Glomerular visceral epithelial cell (primary cell): ENCODE measurements around the gene PADI1.

ENCODE experiments used
- DNase-seq: peaks from one replicate; pipeline ENCODE4 v3.0.0-alpha.2; 2016; ENCODE audit errors: extremely low spot score

PADI1 gene

GRCh38 chr1:17243274-17243673 is 38.3 kb downstream of the PADI1 start:
- no peak for DNase-seq

DNA sequence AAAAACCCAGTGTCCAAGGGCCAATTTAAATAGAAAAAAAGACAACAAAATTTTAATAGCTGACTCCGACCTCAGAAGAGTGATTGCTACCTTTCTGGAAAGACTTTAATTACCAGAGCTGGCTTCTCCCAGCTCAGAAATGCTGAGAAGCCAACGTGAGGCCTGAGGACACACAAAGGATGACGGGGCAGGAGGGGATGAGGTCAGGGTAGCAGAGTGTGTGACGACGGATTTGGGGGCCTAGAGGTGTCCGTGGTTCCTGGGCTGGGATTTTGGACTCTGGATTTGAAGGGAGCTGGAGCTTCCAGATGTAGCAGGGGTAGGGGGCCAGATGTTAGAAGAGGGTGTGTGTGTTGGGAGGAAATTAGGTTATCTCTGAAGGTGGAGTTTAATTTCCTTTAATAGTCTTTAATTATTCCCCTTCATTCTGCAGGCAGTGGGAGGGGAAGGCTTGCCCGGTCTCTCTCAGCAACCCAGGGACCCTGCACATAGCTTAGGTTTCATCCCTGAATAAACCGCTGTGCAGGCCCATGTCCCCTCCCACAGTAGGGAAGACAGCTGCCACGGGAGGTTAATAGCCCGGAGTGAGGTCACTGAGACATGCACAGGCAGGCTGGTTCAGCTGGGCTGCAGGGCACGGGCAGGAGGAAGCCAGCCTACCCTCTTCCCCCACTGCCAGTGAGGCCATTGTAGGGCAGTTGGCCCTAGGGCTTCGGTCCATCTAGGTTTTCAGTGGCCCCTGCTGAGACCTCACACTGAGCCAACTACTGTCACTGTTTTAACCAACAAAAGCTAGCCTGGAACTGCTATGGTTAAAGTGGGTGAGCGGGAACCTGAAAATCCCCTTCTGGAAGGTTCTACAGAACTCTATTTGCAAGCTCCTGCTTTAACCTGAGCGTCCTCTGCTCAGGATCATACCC is 40.2 kb downstream of the PADI1 start:
- peak; percentile 63 for DNase-seq

DNA sequence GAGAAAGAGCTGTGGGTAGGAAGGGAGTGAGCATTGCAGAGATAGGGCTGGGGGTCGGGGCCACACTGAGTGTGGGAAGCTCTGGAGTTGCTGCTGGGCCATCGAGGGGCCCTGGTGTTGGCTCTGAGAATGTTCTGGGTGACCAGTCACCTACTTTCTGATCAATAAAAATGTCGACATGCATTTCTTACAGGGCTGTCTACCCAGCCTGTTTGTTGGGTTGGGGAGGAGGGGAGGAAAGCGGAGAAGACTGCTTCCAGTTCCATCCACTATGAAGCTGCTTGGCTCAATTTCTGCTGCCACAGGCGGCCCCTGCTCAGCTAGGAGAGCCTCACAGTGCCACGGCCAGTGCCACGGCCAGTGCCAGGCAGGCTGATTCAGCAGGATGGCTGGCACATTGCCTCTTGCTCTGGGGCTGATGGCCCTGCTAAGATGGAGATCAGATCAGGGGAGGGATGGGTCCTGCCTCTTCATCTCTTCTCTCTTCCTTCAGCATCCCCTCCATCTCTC is 40.9 kb downstream of the PADI1 start:
- no peak for DNase-seq

- peak; percentile 34 for DNase-seq
Observed at GRCh38 chr1:17246971-17247370, 42.0 kb downstream of the PADI1 start.

GRCh38 chr1:17248781-17249180 is 43.9 kb downstream of the PADI1 start, which contains the start of gene PADI3:
Gene PADI3, plus strand, starts transcription at chr1:17249098. Its CDS starts 40 bp downstream, at chr1:17249138.
- no peak for DNase-seq

- peak; percentile 91 for DNase-seq
Observed at GRCh38 chr1:17250601-17251000, 45.7 kb downstream of the PADI1 start.

- DNase-seq = no peak
Observed at GRCh38 chr1:17251246-17251645, 46.3 kb downstream of the PADI1 start.

- DNase-seq = peak; percentile 57
Observed at GRCh38 chr1:17251701-17252376, 46.9 kb downstream of the PADI1 start.

GRCh38 chr1:17255336-17255735 is 50.4 kb downstream of the PADI1 start:
- DNase-seq = no peak

DNA sequence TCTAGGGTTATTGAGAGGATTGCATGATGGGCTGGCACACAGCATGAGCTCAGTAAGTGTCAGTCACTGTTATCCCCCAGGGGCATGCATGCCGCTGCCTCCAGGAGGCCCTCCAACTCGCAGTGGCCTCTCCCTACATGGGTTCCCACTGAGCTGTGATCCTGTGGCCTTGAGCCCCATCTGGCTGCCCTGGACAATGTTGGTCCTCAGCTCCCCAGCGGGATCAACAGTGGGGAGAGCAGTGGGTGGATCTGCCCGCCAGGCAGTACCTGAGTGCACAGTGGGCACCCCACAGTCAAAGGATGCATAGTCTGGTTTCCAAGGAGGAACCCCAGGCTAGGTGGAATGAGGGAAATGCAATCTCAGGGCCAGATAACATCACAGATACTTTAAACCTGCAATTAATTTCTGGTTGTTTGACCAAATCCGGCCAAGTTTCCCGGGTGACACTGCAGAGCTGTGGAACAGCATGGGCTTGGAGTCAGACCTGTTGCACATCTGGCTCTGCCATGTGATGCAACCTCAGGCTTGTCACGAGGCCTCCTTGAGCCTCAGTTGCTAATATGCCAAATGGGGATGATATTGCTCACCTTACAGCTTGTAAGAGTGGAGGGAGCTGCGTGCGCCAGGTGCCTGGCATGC is 53.3 kb downstream of the PADI1 start:
- DNase-seq = no peak

- no peak for DNase-seq
Observed at GRCh38 chr1:17258758-17259130, 53.8 kb downstream of the PADI1 start.

DNA sequence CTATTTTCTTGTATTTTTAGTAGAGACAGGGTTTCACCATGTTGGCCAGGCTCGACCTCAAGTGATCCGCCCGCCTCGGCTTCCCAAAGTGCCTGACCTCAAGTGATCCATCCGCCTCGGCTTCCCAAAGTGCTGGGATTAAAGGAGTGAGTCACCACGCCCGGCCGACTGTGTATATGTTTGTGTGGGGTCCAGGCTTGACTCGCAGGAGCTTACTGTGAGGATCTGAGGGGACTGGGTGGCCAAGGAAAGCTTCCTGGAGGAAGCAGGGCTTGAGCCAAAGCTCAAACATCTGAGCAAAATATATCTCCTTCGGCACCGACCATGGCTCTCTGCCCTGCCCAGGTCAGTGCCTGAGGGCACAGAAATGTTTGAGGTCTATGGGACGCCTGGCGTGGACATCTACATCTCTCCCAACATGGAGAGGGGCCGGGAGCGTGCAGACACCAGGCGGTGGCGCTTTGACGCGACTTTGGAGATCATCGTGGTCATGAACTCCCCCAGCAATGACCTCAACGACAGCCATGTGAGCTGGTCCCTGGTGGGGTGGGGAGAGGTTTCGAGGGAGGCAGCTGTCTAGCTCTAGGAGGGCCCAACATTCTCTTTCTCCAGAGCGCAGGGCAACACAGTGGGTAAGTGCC is 54.4 kb downstream of the PADI1 start:
- no peak for DNase-seq

DNA sequence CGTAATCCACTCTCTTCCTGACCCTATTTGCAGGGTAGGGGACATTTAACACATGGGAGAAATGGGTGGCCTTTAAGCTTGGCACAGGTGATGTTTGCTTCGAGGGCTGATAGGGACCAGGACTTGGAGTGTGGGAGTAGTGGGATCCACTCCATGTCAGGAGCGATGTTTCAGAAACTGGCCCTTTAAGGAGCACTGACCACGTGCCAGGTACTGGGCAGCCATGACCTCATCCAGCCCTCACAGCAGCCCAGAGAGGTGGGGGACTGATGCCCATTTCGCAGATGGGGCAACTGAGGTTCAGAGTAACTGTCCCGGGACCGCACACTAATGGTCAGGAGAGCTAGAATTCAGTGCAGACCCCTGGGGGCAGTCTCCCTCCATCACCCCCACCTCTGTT is 55.3 kb downstream of the PADI1 start:
- no peak for DNase-seq

- DNase-seq = no peak
Observed at GRCh38 chr1:17260738-17261137, 55.8 kb downstream of the PADI1 start.

DNA sequence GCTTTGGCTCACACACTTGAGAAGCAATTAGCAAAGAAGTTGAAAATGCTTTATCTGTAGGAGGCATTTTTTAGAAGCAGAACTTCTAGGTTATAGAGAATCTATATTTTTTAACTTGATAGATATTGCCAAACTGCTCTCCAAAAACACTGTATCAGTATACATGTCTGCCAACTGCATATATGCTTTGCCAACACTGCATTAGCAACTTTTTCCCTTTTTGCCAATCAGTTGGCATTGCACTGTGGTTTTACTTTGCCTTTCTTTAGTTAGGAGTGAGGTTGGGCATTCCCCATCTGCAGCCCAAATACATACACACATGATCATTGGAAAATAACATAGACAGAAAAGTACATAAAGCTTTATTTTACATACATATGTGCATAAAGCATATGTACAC is 59.0 kb downstream of the PADI1 start:
- DNase-seq = no peak

DNA sequence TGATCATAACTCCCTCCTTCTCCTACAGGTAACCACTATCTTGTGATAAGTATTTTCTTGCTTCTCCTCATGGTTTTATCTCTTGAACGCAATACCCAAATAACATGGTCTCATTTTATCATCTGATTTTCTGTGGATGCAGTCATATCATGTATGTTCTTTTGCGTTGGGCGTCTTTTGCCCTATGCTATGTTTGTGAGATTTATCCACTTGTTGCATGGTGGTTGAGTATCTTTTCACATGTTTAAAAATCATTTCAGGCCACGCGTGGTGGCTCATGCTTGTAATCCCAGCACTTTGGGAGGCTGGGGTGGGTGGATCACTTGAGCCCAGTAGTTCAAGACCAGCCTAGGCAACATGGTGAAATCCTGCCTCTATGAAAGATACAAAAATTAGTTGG is 59.5 kb downstream of the PADI1 start:
- no peak for DNase-seq

DNA sequence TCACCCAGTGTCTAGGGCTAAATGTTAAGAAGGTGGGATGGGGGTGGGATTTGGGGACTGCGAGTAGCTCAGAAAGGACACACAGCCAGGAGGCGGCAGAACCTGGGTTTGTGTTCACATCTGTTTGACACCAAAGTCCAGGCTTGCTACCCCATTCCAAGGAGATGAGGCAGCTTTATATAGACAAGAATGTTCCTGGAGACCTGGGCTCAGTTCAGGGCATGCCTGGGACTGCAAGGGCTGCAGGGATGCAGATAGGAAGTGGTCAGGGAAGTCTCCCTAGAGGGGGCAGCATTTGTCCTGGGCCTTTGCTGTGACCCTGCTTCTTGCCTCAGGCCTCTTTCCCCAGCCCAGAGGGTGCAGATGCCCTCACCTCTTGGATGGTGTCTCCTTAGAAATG is 60.2 kb downstream of the PADI1 start:
- DNase-seq = peak; percentile 18

- DNase-seq = no peak
Observed at GRCh38 chr1:17265950-17266349, 61.0 kb downstream of the PADI1 start.

GRCh38 chr1:17270891-17271765 is 66.2 kb downstream of the PADI1 start:
- no peak for DNase-seq

DNA sequence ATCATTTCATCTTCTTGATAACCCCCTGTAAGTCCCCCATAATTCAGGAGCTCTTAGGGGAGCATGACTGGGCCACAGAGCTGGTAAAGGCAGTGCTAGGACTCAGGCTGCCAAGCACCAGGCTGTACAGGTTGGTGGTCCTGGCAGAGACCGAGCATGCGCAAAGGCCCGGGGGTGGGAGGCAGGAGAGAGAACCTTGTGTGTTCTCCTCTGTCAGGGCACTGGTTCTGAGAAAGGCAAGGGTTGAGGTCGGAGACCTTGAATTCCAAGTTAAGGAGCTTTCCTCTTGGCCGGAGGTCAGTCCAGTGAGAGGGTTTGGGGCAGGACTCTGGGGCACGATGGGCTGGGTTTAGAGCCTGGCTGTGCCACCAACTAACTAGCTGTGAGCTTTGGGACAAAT is 67.1 kb downstream of the PADI1 start:
- no peak for DNase-seq

- no peak for DNase-seq
Observed at GRCh38 chr1:17272646-17273045, 67.7 kb downstream of the PADI1 start.
